Gastroesophageal sphincter (tissue), 4 donors: ENCODE results near the gene NCBP2. TPM values are rescaled to one million over a fixed set of nuclear protein-coding genes. Genes with fewer than 3 reads are reported as not detected.
A peak's percentile ranks its signal among the peaks of the same experiment; 100 is the strongest.

ENCODE experiments used
- ATAC-seq: fragments of 150-250 bp; one replicate; pipeline ENCODE4 v1.9.1; 2016; ENCODE audit warnings: mild to moderate bottlenecking, moderate library complexity
- H3K27ac ChIP-seq, 4 donors: fragments of 200-600 bp; sonication (generic) in 3 of 4; 1 replicate in 3 of 4; 2 replicates in 1 of 4; pipeline ENCODE4 v1.5.1; 2016 to 2019
- H3K27me3 ChIP-seq: fragments of 200-600 bp; sonication (generic); one replicate; pipeline ENCODE4 v1.5.1; 2019
- H3K36me3 ChIP-seq, 2 donors: fragments of 200-600 bp; sonication (generic); one replicate each; pipeline ENCODE4 v1.5.1; 2019; ENCODE audit warnings: control low read depth in 1 of 2
- H3K4me1 ChIP-seq, 3 donors: fragments of 200-600 bp; sonication (generic); 1 replicate in 2 of 3; 2 replicates in 1 of 3; pipeline ENCODE4 v1.5.1; 2016 to 2019; ENCODE audit warnings: control low read depth in 2 of 3
- H3K4me3 ChIP-seq, 2 donors: fragments of 200-600 bp; sonication (generic); one replicate each; pipeline ENCODE4 v1.5.1; 2019; ENCODE audit warnings: mild to moderate bottlenecking in 1 of 2, moderate library complexity in 1 of 2
- H3K9me3 ChIP-seq, 3 donors: fragments of 200-600 bp; sonication (generic); one replicate each; pipeline ENCODE4 v1.5.1; 2017 to 2019; ENCODE audit warnings: control low read depth in 2 of 3
- EP300 ChIP-seq: sonication (generic); formaldehyde crosslinking; IDR thresholded peaks from one replicate; pipeline ENCODE4 v1.6.1; 2017; ENCODE audit warnings: antibody characterized with exemption, mild to moderate bottlenecking
- POLR2A ChIP-seq, 2 donors: fragments of 450-650 bp; IDR thresholded peaks; one replicate each; pipeline ENCODE4 v1.6.1; 2017; ENCODE audit warnings: antibody characterized with exemption in 2 of 2, mild to moderate bottlenecking in 2 of 2, moderate library complexity in 1 of 2
- POLR2AphosphoS5 ChIP-seq: sonication (generic); formaldehyde crosslinking; IDR thresholded peaks from one replicate; pipeline ENCODE4 v1.6.1; 2017; ENCODE audit warnings: antibody characterized with exemption
- WGBS, 2 donors: methylation state at CpG; one replicate each; pipeline ENCODE4 v1.1.5; 2018; ENCODE audit warnings: low coverage in 1 of 2; 5-methylcytosine and 5-hydroxymethylcytosine counted together
- total RNA-seq, 4 donors: library from RNA; depleted of rRNA; stranded (reverse); fragments of >200 nt; gene quantifications; one replicate each; pipeline ENCODE4 v1.1.0, GENCODE V29; 2016
- TF ChIP-seq, protein P1 (sequence below), 4 experiments: fragments of 200-600 bp in 2 of 4; fragments of 450-650 bp in 2 of 4; sonication (generic) in 1 of 4; IDR thresholded peaks; one replicate each; pipeline ENCODE4 v1.5.1; 2017 to 2019; ENCODE audit warnings: antibody characterized with exemption in 4 of 4, mild to moderate bottlenecking in 2 of 4, moderate library complexity in 2 of 4

The NCBP2 gene
- total RNA-seq: 10 to 100 TPM; 46.8 to 53.2 (median 49.7) TPM

DNA sequence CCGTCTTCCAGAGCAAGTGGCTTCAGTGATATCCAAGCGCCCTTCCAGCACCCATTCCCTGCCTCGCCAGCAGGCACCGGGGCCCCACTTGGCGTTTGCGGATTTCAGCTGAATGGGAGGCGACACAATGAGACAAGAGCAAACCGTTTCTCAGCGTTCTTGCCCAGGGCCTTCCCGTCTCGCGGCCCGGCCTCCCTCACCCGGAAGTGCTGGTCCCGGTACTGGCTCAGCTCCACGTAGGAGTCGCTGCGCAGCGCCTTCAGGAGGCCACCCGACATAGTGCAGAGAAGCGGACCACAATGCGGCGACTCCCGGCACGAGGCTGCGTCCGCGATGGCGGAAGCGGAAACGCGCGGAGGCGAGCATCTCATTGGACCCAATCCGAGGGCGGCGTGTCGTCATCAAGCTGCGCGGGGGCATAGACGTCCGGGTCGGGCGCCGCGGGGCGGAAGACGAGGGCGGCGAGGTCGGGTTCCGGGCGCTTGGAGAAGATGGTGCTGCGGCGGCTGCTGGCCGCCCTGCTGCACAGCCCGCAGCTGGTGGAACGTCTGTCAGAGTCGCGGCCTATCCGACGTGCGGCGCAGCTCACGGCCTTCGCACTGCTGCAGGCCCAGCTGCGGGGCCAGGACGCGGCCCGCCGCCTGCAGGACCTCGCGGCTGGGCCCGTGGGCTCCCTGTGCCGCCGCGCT, at the start of gene NCBP2:
Gene NCBP2 (minus strand): TSS at position 303 of the 689 bp plus-strand sequence. CDS start 25 bp downstream, at position 278.
- Histone ChIP-seq H3K36me3 (peaks cover 0 to 40% of the 10 kb centered on the region in 2 donors), H3K4me1 (peaks cover 0 to 40% (median 15%) of the 10 kb centered on the region in 3 donors), H3K4me3 (peak within 1 kb of the TSS; percentile 83 to 86), H3K27ac (peak within 1 kb of the TSS; percentile 70 to 96 (median 96)), H3K9me3 (no peaks in the 10 kb centered on the region), H3K27me3 (no peaks in the 10 kb centered on the region)
- whole genome bisulfite sequencing, 2 donors: no CpG with 5 or more reads among the region's 77 CpGs
- TF ChIP-seq POLR2A (IDR thresholded peaks at IDR 0.05) (peak; percentile 88 to 89), EP300 (no peak), POLR2AphosphoS5 (peak; percentile 97)
- TF ChIP-seq, protein P1, sequence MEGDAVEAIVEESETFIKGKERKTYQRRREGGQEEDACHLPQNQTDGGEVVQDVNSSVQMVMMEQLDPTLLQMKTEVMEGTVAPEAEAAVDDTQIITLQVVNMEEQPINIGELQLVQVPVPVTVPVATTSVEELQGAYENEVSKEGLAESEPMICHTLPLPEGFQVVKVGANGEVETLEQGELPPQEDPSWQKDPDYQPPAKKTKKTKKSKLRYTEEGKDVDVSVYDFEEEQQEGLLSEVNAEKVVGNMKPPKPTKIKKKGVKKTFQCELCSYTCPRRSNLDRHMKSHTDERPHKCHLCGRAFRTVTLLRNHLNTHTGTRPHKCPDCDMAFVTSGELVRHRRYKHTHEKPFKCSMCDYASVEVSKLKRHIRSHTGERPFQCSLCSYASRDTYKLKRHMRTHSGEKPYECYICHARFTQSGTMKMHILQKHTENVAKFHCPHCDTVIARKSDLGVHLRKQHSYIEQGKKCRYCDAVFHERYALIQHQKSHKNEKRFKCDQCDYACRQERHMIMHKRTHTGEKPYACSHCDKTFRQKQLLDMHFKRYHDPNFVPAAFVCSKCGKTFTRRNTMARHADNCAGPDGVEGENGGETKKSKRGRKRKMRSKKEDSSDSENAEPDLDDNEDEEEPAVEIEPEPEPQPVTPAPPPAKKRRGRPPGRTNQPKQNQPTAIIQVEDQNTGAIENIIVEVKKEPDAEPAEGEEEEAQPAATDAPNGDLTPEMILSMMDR (IDR thresholded peaks at IDR 0.05): peak in 3 of 4 experiments; percentile 62 to 79 (median 65)
- ATAC-seq: peak; percentile 98

GRCh38 chr3:196991581-196992460, 49.5 kb upstream of the NCBP2 start:
- H3K4me3 ChIP-seq: no peak overlapping the region
- 100% methylated on average over 1 to 2 of the region's 28 CpGs for whole genome bisulfite sequencing, 2 donors
- no peaks in the 10 kb centered on the region for H3K4me1 ChIP-seq
- H3K27me3 ChIP-seq: peaks cover 5% of the 10 kb centered on the region
- H3K9me3 ChIP-seq: no peaks in the 10 kb centered on the region
- H3K27ac ChIP-seq: no peak overlapping the region
- H3K36me3 ChIP-seq: no peaks in the 10 kb centered on the region
- ATAC-seq: no peak
- TF ChIP-seq, protein P1 (IDR thresholded peaks at IDR 0.05): no peak
- TF ChIP-seq POLR2AphosphoS5 (no peak), EP300 (no peak), POLR2A (IDR thresholded peaks at IDR 0.05) (no peak)

DNA sequence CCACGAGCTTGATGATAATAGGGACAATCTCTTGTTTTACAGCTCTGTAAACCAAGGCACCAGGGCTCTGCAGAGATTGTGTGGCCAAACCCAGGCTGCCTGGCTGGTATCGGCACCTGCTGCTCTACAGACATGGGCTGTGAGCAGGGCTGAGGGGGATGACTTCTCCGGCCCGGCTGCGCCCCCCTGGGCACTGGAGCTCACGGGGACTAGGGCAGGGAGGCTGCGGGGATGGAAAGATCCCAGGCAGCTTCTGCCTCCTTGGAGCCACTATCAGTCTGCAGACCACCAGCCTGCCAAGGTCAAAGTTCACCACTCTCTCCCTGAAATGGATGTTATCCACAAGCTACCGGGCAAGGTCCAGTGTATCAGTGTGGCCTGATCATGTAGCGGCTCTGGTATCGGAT, 48.3 kb upstream of the NCBP2 start:
- Histone ChIP-seq H3K4me1 (no peaks in the 10 kb centered on the region), H3K4me3 (no peak overlapping the region), H3K9me3 (no peaks in the 10 kb centered on the region), H3K27ac (no peak overlapping the region), H3K36me3 (no peaks in the 10 kb centered on the region), H3K27me3 (peaks cover 9% of the 10 kb centered on the region)
- WGBS, 2 donors: 79 to 89% methylated on average over 4 to 5 of the region's 10 CpGs
- no peak for TF ChIP-seq POLR2A (IDR thresholded peaks at IDR 0.05)
- no peak for TF ChIP-seq EP300
- TF ChIP-seq POLR2AphosphoS5: no peak
- ATAC-seq: no peak

GRCh38 chr3:196989721-196990262, 47.5 kb upstream of the NCBP2 start:
- no peaks in the 10 kb centered on the region for H3K36me3 ChIP-seq
- no peaks in the 10 kb centered on the region for H3K9me3 ChIP-seq
- TF ChIP-seq POLR2A (IDR thresholded peaks at IDR 0.05): no peak
- TF ChIP-seq, protein P1 (IDR thresholded peaks at IDR 0.05): no peak
- TF ChIP-seq POLR2AphosphoS5: no peak
- no peak for TF ChIP-seq EP300
- no peak overlapping the region for H3K27ac ChIP-seq
- 66 to 67% methylated on average over 4 to 10 of the region's 19 CpGs for WGBS, 2 donors
- ATAC-seq: no peak
- H3K27me3 ChIP-seq: peaks cover 9% of the 10 kb centered on the region
- no peak overlapping the region for H3K4me3 ChIP-seq
- H3K4me1 ChIP-seq: no peaks in the 10 kb centered on the region
